KMS-11 (cell line): ENCODE data around the gene GPC1.

Experiments used
- H2AFZ ChIP-seq: fragments of 200-600 bp; sonication (generic); 2 replicates; pipeline ENCODE4 v1.6.1; 2016; ENCODE audit warnings: antibody characterized with exemption, mixed run types, low read depth
- H3K27ac ChIP-seq: fragments of 200-600 bp; sonication (generic); 2 replicates; pipeline ENCODE4 v1.6.1; 2016; ENCODE audit warnings: mild to moderate bottlenecking, mixed run types
- H3K27me3 ChIP-seq: fragments of 200-600 bp; sonication (generic); 2 replicates; pipeline ENCODE4 v1.6.1; 2017; ENCODE audit warnings: mild to moderate bottlenecking, low read depth, mixed run types, moderate library complexity; ENCODE audit not compliant: insufficient read depth
- H3K36me3 ChIP-seq: fragments of 200-600 bp; sonication (generic); 2 replicates; pipeline ENCODE4 v1.6.1; 2017; ENCODE audit warnings: mild to moderate bottlenecking, mixed run types; ENCODE audit not compliant: insufficient read depth
- H3K4me1 ChIP-seq: fragments of 200-600 bp; sonication (generic); 2 replicates; pipeline ENCODE4 v1.6.1; 2016; ENCODE audit warnings: mild to moderate bottlenecking, low read depth, mixed run types; ENCODE audit not compliant: poor library complexity, severe bottlenecking
- H3K4me2 ChIP-seq: fragments of 200-600 bp; sonication (generic); 2 replicates; pipeline ENCODE4 v1.7.0; 2016; ENCODE audit warnings: mild to moderate bottlenecking, mixed run types
- H3K4me3 ChIP-seq: fragments of 200-600 bp; sonication (generic); IDR thresholded peaks from 2 replicates; pipeline ENCODE4 v1.6.1; 2017; ENCODE audit warnings: low read depth, low read length, mixed read lengths; ENCODE audit not compliant: insufficient read depth
- H3K79me2 ChIP-seq: fragments of 200-600 bp; sonication (generic); 2 replicates; pipeline ENCODE4 v1.6.1; 2016; ENCODE audit warnings: low read depth, mixed run types; ENCODE audit not compliant: insufficient read depth
- H3K9ac ChIP-seq: fragments of 200-600 bp; sonication (generic); 2 replicates; pipeline ENCODE4 v1.6.1; 2016; ENCODE audit warnings: mild to moderate bottlenecking, mixed run types
- H4K20me1 ChIP-seq: fragments of 200-600 bp; sonication (generic); 2 replicates; pipeline ENCODE4 v1.6.1; 2016; ENCODE audit warnings: mild to moderate bottlenecking, mixed run types; ENCODE audit not compliant: insufficient read depth
- CTCF ChIP-seq: fragments of 200-600 bp; sonication (generic); conservative IDR thresholded peaks from 2 replicates; pipeline ENCODE4 v1.6.1; 2017; ENCODE audit warnings: low read depth, mild to moderate bottlenecking, antibody characterized with exemption, low read length, moderate library complexity, mixed read lengths

Gene GPC1

GRCh38 chr2:240432820-240433801 is 2.4 kb upstream of the GPC1 start:
- Histone ChIP-seq H3K4me1 (no peaks in the 10 kb centered on the region), H3K79me2 (no peaks in the 10 kb centered on the region), H2AFZ (no peak overlapping the region), H3K4me3 (no peak overlapping the region), H3K36me3 (no peaks in the 10 kb centered on the region), H3K4me2 (no peak overlapping the region), H3K27ac (no peak overlapping the region), H3K9ac (no peak overlapping the region), H3K27me3 (peaks cover 31% of the 10 kb centered on the region; the same call in 1 of the 2 replicates), H4K20me1 (no peaks in the 10 kb centered on the region)
- TF ChIP-seq CTCF = no peak

- Histone ChIP-seq H3K36me3 (no peaks in the 10 kb centered on the region), H3K9ac (no peak overlapping the region), H3K4me1 (no peaks in the 10 kb centered on the region), H3K27ac (no peak overlapping the region), H2AFZ (peak overlapping the region; percentile 73; the same call in 1 of the 2 replicates), H3K27me3 (peaks cover 31% of the 10 kb centered on the region; the same call in 1 of the 2 replicates), H3K4me3 (no peak overlapping the region), H3K79me2 (no peaks in the 10 kb centered on the region), H3K4me2 (no peak overlapping the region), H4K20me1 (no peaks in the 10 kb centered on the region)
- TF ChIP-seq CTCF = no peak
These were observed 1.3 kb upstream of the GPC1 start for GRCh38 chr2:240433973-240434727.

- no peak overlapping the region for H3K9ac ChIP-seq
- no peak overlapping the region for H3K27ac ChIP-seq
- H3K4me3 ChIP-seq = no peak overlapping the region
- no peaks in the 10 kb centered on the region for H3K4me1 ChIP-seq
- peak overlapping the region; percentile 67 for H3K4me2 ChIP-seq
- no peaks in the 10 kb centered on the region for H3K79me2 ChIP-seq
- TF ChIP-seq CTCF = no peak
- no peaks in the 10 kb centered on the region for H4K20me1 ChIP-seq
- H3K27me3 ChIP-seq = peaks cover 35% of the 10 kb centered on the region; the same call in 1 of the 2 replicates
- peak overlapping the region; percentile 73; the same call in 1 of the 2 replicates for H2AFZ ChIP-seq
- no peaks in the 10 kb centered on the region for H3K36me3 ChIP-seq
These were observed 571 bp upstream of the GPC1 start for GRCh38 chr2:240434728-240435456.
